COLO668 (cell line): Measurements from ENCODE around the gene SKP2.
"Not testable (repeated sequence)": the region's sequence is repeated elsewhere in the genome, so short reads cannot be mapped to it uniquely, and the experiment has no call there.

Source experiments
- DNase-seq: peaks from one replicate; lab custom pipeline; 2025; ENCODE audit not compliant: unreplicated experiment; lab: John Stamatoyannopoulos, UW

Gene SKP2

GRCh38 chr5:36156121-36156601 lies 4.2 kb downstream of the SKP2 start:
- DNase-seq: no peak

DNA sequence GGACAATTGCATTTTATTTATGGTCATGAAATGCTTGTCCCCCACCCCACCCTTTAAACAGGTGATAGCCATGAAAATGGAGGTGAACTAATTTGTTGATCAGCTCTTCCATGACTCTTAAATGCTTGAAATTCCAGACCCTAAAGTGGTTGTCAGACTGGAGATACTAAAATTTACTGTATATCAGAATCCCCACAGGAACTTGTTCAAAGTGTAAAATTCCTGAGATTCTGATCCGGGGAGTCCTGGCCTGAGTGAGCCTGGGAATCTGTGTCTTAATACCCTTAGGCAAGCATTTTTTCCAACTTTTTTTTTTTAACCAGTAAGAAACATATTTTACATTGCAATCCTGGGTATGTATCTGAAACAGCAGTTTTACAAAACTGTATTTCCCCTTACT lies 4.7 kb downstream of the SKP2 start:
- DNase-seq: no peak

GRCh38 chr5:36158144-36158543 lies 6.2 kb downstream of the SKP2 start:
- no peak for DNase-seq

GRCh38 chr5:36160617-36161016 lies 8.7 kb downstream of the SKP2 start:
- DNase-seq: no peak

- no peak for DNase-seq
Measured at GRCh38 chr5:36161361-36161760, 9.4 kb downstream of the SKP2 start.

DNA sequence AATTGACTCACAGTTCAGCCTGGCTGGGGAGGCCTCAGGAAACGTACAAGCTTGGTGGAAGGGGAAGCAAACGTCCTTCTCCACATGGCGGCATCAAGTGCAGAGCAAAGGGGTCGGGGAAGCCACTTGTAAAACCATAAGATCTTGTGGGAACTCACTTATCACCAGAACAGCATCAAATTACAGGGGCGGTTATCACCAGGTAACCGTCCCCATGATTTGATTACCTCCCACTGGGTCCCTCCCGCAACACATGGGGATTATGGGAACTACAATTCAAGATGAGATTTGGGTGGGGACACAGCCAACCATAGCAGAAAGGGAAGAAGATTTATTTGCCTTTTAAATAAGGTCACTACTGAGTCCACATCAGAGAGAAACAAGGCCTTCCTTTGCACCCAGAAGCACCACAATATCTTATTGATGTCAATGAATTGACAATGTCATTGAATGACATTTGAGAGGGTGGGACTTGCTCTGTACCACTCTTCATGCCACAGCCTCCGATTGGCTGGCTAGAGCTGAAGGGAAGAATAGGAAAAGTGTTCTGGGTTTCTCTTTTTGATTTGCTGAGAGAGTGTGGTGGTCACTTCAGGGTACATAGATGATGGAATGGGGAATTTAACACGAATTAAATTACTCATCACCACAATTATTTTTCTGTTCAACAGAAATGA lies 11.0 kb downstream of the SKP2 start:
- DNase-seq: no peak

- DNase-seq: no peak
Measured at GRCh38 chr5:36164461-36164860, 12.6 kb downstream of the SKP2 start.

GRCh38 chr5:36168737-36169136 lies 16.8 kb downstream of the SKP2 start:
- DNase-seq: no peak

DNA sequence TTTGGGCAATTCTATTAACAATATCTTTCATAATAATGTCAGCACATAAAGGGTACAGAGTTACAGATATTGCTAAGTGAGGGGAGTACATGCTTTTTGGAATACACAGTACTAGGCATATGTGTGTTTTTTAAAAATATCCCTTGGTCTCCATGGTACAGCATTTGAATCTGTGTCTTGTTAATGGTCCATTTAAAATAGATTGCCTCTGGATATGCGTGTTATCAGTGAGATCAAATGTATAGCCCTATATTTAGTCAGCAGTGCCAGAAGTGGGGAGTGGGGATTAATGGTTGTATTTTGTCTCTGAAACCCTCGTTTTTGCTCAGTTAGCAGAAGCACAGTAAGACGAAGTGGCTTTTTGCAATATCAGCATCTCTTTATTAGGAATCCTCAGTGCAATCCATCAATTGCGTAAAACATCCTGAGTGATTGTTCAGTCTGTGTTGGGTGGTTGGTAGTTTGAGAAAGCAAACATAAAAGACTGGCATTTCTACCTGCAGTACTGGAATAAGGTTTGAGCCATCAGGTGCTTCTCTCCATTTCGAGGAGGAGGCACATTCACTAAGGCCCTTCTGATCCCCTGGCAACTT lies 19.0 kb downstream of the SKP2 start:
- DNase-seq: no peak

DNA sequence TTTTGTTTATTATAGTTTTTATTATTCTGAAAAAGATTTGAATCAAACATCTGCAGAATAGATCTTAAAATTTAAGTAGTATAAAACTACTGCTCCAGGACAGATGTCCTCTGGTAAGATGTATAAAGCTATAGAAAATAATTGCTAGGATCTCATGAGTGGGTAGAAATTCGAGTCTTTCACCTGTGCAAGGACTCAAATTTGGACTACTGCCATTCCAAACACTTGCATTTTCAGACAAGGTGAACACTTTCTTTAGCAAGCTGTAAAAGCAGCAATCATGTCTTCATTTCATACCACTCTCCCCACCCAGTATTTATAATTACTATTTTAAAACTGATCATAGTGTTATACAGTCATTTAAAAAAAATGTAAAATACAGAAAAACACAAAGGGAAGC lies 20.7 kb downstream of the SKP2 start:
- DNase-seq: no peak

DNA sequence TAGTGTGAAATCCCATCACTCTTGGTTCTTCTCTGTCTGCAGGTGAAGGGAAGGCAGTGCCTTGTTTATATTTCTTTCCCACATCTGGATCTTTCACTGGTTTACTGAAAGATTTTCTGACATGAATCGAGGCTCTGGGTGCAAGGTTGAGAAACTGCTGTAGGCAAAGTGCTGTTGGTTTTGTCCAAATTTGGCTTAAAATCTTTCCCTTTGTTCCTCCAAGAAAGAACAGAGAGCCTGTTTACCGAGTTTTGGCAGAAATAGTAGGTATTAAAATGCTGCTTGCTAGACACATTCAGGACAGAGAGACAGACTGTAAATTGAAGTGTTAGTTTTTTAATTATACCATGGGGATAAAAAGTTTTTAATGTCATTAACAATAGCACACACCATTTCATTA lies 21.5 kb downstream of the SKP2 start:
- no peak for DNase-seq

- no peak for DNase-seq
Measured at GRCh38 chr5:36174119-36174518, 22.2 kb downstream of the SKP2 start.

DNA sequence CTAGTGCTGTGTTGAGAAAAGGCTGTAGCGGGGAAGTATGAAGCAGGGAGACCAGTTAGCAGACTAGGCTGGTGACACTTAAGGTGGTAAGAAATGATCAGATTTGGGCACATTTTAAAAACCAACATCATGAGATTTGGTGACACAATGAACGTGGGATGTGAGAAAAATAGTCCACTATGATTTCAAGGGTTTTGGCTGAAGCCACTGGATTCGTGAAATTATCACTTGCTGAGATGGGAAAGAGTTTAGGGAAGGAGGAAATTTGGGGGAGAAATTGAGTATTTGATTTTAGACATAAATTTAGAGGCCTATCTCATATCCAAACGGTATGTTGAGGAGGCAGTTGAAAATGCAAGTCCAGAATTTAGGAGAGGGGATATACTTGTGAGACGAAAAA lies 23.1 kb downstream of the SKP2 start:
- no peak for DNase-seq

DNA sequence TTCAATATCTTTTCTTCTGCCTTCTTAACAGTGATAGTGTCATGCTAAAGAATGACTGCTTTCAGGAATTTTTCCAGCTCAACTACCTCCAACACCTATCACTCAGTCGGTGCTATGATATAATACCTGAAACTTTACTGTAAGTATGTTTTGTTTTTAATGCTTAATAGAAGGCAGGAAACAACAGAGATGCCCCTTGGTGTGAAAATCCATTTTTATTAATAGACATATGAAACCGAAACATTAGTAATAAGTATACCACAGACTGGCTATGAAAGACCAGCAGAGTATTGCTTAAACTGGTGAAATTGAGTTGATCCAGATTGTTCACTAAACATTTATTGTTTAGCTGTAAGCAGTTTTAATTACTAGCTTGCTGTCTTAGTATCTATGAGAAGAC lies 25.2 kb downstream of the SKP2 start:
- no peak for DNase-seq

GRCh38 chr5:36177715-36178523 lies 26.0 kb downstream of the SKP2 start:
- no peak for DNase-seq

- DNase-seq: no peak
Measured at GRCh38 chr5:36178524-36178890, 26.6 kb downstream of the SKP2 start.

- DNase-seq: no peak
Measured at GRCh38 chr5:36179950-36180349, 28.0 kb downstream of the SKP2 start.

GRCh38 chr5:36180556-36181350 lies 28.8 kb downstream of the SKP2 start:
- DNase-seq: no peak

- no peak for DNase-seq
Measured at GRCh38 chr5:36181774-36182173, 29.9 kb downstream of the SKP2 start.

DNA sequence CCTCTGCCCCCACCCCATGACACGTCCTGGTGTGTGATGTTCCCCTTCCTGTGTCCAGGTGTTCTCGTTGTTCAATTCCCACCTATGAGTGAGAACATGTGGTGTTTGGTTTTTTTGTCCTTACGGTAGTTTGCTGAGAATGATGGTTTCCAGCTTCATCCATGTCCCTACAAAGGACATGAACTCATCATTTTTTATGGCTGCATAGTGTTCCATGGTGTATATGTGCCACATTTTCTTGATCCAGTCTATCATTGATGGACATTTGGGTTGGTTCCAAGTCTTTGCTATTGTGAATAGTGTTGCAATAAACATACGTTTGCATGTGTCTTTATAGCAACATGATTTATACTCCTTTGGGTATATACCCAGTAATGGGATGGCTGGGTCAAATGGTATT lies 32.5 kb downstream of the SKP2 start:
- not testable (repeated sequence) for DNase-seq

DNA sequence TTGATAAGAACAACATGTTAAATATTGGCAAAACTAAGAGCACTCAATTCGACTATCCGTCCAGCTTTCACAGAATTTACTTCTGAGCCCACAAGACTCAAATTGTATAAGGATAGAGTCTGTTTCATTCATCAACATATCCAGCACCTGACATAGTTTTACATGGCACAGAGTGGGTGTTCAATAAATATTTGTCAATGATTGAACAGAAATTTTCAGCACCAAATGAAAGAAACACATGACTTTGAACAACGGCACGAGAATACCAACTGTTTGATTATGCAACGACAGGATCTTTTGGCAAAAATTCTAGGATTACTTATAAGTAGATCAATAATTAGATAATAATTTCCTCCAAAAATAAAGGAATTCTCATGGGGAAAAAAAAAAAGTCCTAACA lies 41.8 kb downstream of the SKP2 start:
- no peak for DNase-seq
